Prostate gland (tissue), 2 donors: ENCODE data around the gene ADPRHL1.
"Not testable (repeated sequence)": the region's sequence is repeated elsewhere in the genome, so short reads cannot be mapped to it uniquely, and the experiment has no call there.

Experiments
- CTCF ChIP-seq, 4 experiments: fragments of 200-600 bp in 2 of 4; fragments of 450-650 bp in 2 of 4; sonication (generic) in 2 of 4; IDR thresholded peaks; 1 replicate in 3 of 4; 2 replicates in 1 of 4; pipeline ENCODE4 v1.5.1; 2016 to 2019; ENCODE audit warnings: antibody characterized with exemption in 4 of 4, mild to moderate bottlenecking in 2 of 4, moderate library complexity in 2 of 4
- POLR2A ChIP-seq: fragments of 450-650 bp; IDR thresholded peaks from one replicate; pipeline ENCODE4 v1.6.1; 2016; ENCODE audit warnings: antibody characterized with exemption, mild to moderate bottlenecking
- POLR2AphosphoS5 ChIP-seq: sonication (generic); formaldehyde crosslinking; IDR thresholded peaks from one replicate; pipeline ENCODE4 v1.6.1; 2017; ENCODE audit warnings: antibody characterized with exemption

GRCh38 chr13:113389586-113389985, 63.7 kb downstream of the ADPRHL1 start:
- not testable (repeated sequence) for TF ChIP-seq CTCF (IDR thresholded peaks at IDR 0.05); POLR2A; POLR2AphosphoS5
